Panc1 (cell line): ENCODE results near the gene LIPC. TPM values are rescaled to one million over a fixed set of nuclear protein-coding genes. Genes with fewer than 3 reads are reported as not detected.

Experiments
- ATAC-seq: fragments of 200-7000 bp; cut with Tn5 transposase; 2 replicates; pipeline ENCODE4 v1.9.1; 2020; ENCODE audit warnings: mild to moderate bottlenecking, moderate library complexity
- BruUV-seq: library from RNA; stranded (reverse); fragments of 400-500 nt; replicated peaks from 2 replicates; lab custom pipeline; 2021; lab: Mats Ljungman, UMichigan
- CTCF ChIA-PET: fragments of 300-600 bp; sonication (Branson Sonifier 250); formaldehyde crosslinking; loops from one replicate; lab custom pipeline; 2022; ENCODE audit warnings: antibody characterized with exemption; lab: Charles Lee
- POLR2A ChIA-PET: fragments of 300-600 bp; sonication (Branson Sonifier 250); formaldehyde crosslinking; loops from one replicate; lab custom pipeline; 2022; ENCODE audit warnings: antibody characterized with exemption; lab: Charles Lee
- DNase-seq: peaks from one replicate; pipeline ENCODE4 v3.0.0-alpha.2; 2010; ENCODE audit warnings: low read depth, low spot score
- H3K27ac ChIP-seq: 2 replicates; pipeline ENCODE4 v1.5.1; 2011; ENCODE audit warnings: mild to moderate bottlenecking, low read length, inconsistent platforms
- H3K27me3 ChIP-seq: fragments of 200-500 bp; sonication (Bioruptor generic); 2 replicates; pipeline ENCODE4 v1.6.0; 2014; ENCODE audit warnings: low read length, inconsistent platforms; ENCODE audit not compliant: control insufficient read depth, insufficient read depth
- H3K36me3 ChIP-seq: fragments of 200-500 bp; sonication (Bioruptor generic); 2 replicates; pipeline ENCODE4 v1.5.1; 2014; ENCODE audit warnings: inconsistent platforms, mild to moderate bottlenecking, low read length, moderate library complexity; ENCODE audit not compliant: control insufficient read depth, insufficient read depth
- H3K4me1 ChIP-seq: 2 replicates; pipeline ENCODE4 v1.5.1; 2011; ENCODE audit warnings: inconsistent platforms, mild to moderate bottlenecking, low read length, moderate library complexity; ENCODE audit not compliant: control insufficient read depth, insufficient read depth
- H3K4me3 ChIP-seq, 2 experiments: 2 replicates each; pipeline ENCODE4 v1.5.1; 2011 to 2012; ENCODE audit warnings: low read depth in 2 of 2, low read length in 2 of 2, mild to moderate bottlenecking in 2 of 2, inconsistent platforms in 1 of 2, moderate library complexity in 1 of 2
- H3K9me3 ChIP-seq: fragments of 200-500 bp; sonication (Bioruptor generic); 2 replicates; pipeline ENCODE4 v1.5.1; 2014; ENCODE audit warnings: low read depth, mild to moderate bottlenecking, inconsistent platforms, low read length, moderate library complexity; ENCODE audit not compliant: control insufficient read depth, insufficient read depth
- CTCF ChIP-seq: fragments of 450-650 bp; IDR thresholded peaks from 2 replicates; pipeline ENCODE4 v1.5.1; 2017; ENCODE audit warnings: mild to moderate bottlenecking
- POLR2AphosphoS5 ChIP-seq: IDR thresholded peaks from 2 replicates; pipeline ENCODE4 v1.6.1; 2012; ENCODE audit warnings: mild to moderate bottlenecking, low read depth, low read length, moderate library complexity
- REST ChIP-seq, 2 experiments: IDR thresholded peaks; 2 replicates each; pipeline ENCODE4 v1.6.1; 2011 to 2012; ENCODE audit warnings: low read depth in 2 of 2, control low read depth in 1 of 2, low read length in 1 of 2, mild to moderate bottlenecking in 1 of 2, moderate library complexity in 1 of 2; ENCODE audit not compliant: insufficient read depth in 1 of 2
- SIN3A ChIP-seq: IDR thresholded peaks from 2 replicates; pipeline ENCODE4 v1.6.1; 2012; ENCODE audit warnings: low read depth, mild to moderate bottlenecking, low read length, moderate library complexity, borderline replicate concordance; ENCODE audit not compliant: insufficient read depth
- TCF7L2 ChIP-seq: IDR thresholded peaks from 2 replicates; pipeline ENCODE4 v1.6.1; 2011; ENCODE audit warnings: mild to moderate bottlenecking, low read depth, low read length, inconsistent platforms
- in situ Hi-C: cut with HindIII; loops from 2 replicates; pipeline ENCODE4 v1.10.0; 2016; ENCODE audit warnings: low sequenced_read_pairs, low pct_unique_long_range_greater_than_20kb
- intact Hi-C: fragments of 100-400 bp; cut with micrococcal nuclease; formaldehyde crosslinking; loops from one replicate; pipeline ENCODE4 v1.10.0; 2022; ENCODE audit not compliant: unreplicated experiment
- total RNA-seq: library from RNA; stranded (reverse); gene quantifications from one replicate; pipeline ENCODE4 v1.2.1, GENCODE V29; 2021; ENCODE audit not compliant: unreplicated experiment

The LIPC gene
- total RNA-seq, 1 experiment from 2014 or later: not detected

GRCh38 chr15:58427987-58428386 is 3.8 kb upstream of the LIPC start:
- Histone ChIP-seq H3K9me3 (no peaks in the 10 kb centered on the region), H3K4me3 (no peak overlapping the region), H3K27me3 (no peaks in the 10 kb centered on the region), H3K36me3 (no peaks in the 10 kb centered on the region), H3K4me1 (peaks cover 2% of the 10 kb centered on the region; the same call in 1 of the 2 replicates), H3K27ac (no peak overlapping the region)
- POLR2A ChIA-PET: no interaction called here
- intact Hi-C loops (no loop called here), in situ Hi-C loops (no loop called here)
- DNase-seq: no peak
- no TSS peak for BruUV-seq
- TF ChIP-seq REST (IDR thresholded peaks at IDR 0.05; ENCODE audit: insufficient read depth in 1 of 2, low read depth in 2 of 2, low read length in 1 of 2): no peak
- TF ChIP-seq POLR2AphosphoS5: no peak
- ATAC-seq: no peak
- CTCF ChIA-PET: no interaction called here

GRCh38 chr15:58430224-58430787 is 1.5 kb upstream of the LIPC start:
- Histone ChIP-seq H3K36me3 (no peaks in the 10 kb centered on the region), H3K27me3 (no peaks in the 10 kb centered on the region), H3K4me3 (no peak overlapping the region), H3K9me3 (no peaks in the 10 kb centered on the region), H3K4me1 (peaks cover 2% of the 10 kb centered on the region; the same call in 1 of the 2 replicates), H3K27ac (no peak overlapping the region)
- intact Hi-C loops: no loop called here
- no TSS peak for BruUV-seq
- no peak for TF ChIP-seq REST (IDR thresholded peaks at IDR 0.05; ENCODE audit: insufficient read depth in 1 of 2, low read depth in 2 of 2, low read length in 1 of 2)
- TF ChIP-seq CTCF: no peak
- TF ChIP-seq TCF7L2: no peak
- TF ChIP-seq POLR2AphosphoS5: no peak
- no peak for TF ChIP-seq SIN3A
- ATAC-seq: no peak
- DNase-seq: no peak
- POLR2A ChIA-PET: no interaction called here
- in situ Hi-C loops: no loop called here
- CTCF ChIA-PET: interaction anchor here (0.7 kb wide), 1 partner anchor 217 kb away, joined by 8 read pairs; no protein-coding TSS in a partner anchor
